ENCODE measurements around the gene PDE11A.

PDE11A gene

GRCh38 chr2:177658309-177658708 lies 414.3 kb downstream of the PDE11A start:
- DNase-seq: no peak

GRCh38 chr2:177651833-177652232 lies 420.7 kb downstream of the PDE11A start:
- DNase-seq: no peak

DNA sequence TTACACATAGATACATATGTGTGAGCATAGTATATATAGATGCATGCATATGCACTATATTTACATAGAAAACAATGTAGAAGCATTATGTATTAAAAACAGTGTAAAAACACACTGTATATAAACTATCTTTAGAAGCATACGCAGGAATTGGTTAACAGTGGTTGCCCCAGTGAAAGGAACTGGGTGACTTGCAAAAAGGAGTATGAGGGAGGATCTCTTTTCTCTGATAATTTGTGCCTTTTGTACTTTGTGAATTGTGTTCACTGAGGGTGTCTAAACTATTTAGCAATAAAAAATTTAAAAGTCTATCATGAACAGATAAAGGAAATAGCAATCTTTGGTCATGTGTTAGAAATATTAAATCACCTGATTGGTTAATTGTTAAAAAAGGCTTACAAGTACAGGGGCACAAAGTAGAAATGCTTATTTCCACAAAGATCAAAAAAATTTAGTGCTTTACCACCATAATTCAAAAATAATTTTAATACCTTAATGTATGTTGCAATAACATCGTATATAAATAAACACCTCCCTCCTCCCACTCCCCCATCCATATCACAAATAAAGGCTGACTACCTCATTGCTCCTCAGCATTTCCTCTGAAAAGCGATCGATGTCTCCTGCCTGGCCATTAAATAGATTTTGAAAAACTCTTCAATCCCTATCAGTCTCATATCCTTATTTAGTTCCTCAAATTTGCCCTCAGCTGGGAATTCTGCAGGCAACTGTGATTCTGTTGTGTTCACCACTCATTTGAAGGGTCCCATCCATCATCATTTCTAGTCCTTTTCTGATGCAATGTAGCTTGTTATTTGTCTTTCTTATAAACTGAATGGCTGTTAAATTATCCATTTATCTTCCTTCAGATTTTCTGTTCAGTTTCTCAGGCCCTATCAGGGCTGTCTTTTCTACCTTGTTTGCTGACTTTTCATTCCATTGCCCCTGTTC lies 422.7 kb downstream of the PDE11A start:
- DNase-seq: no peak

- no peak for DNase-seq
Measured at GRCh38 chr2:177646791-177647190, 425.8 kb downstream of the PDE11A start.

DNA sequence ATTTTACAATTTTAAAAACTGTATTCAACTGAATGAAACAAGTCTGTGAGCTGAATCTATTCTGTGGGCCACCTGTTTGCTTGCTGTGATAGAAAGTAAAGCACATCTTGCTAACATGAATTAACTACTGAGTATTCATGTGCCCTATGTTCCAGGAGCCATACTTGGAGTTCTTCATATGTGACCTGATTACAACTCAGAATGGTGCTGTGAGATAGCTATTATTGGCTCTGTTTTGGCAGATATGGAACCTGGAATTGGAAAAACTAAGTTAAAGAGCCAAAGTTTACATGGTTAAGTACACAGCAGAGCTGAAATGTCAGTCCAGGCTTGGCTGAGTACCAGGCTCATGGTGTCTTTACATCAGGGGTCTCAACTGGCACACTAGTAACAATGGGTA lies 426.3 kb downstream of the PDE11A start:
- peak; percentile 34 for DNase-seq

GRCh38 chr2:177641331-177641730 lies 431.2 kb downstream of the PDE11A start:
- no peak for DNase-seq

DNA sequence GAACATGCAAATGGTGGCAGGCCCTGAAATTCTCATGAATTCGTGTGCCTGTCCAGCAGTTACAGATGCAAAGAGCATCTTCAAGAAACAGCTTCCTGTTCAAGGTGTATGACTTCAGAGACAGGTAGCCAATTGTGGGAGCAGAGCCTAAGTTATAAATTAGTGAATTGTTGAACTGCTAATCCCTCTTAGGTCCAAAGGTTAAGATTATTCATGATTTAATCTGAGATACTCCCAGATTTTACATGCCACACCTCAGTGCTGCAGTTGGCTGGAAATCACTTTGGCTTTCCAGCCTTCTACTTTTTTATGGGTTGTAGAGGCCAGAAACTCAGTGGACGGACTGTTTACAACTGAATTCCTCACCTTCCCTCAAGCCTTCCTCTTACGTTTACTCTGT lies 432.2 kb downstream of the PDE11A start:
- DNase-seq: no peak

- peak; percentile 94 for DNase-seq
Measured at GRCh38 chr2:177639262-177639914, 433.2 kb downstream of the PDE11A start.

DNA sequence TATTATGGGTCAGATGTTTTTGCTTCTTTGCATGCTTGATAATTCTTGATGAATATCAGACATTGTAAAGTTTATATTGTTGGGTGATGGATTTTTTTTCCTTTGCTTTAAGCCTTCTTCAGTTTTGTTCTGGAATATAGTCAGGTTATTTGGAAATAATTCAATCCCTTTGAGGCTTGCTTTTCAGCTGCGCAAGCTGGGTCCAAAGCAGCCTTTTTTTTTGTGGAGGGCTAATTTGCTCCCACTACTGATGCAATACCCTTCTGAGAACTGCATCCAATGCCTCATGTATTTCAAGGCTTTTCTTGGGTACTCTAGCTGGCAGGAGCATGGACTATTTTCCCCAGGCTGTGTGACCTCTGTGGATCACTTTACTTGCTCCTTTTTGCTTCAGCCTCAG lies 434.1 kb downstream of the PDE11A start:
- no peak for DNase-seq

DNA sequence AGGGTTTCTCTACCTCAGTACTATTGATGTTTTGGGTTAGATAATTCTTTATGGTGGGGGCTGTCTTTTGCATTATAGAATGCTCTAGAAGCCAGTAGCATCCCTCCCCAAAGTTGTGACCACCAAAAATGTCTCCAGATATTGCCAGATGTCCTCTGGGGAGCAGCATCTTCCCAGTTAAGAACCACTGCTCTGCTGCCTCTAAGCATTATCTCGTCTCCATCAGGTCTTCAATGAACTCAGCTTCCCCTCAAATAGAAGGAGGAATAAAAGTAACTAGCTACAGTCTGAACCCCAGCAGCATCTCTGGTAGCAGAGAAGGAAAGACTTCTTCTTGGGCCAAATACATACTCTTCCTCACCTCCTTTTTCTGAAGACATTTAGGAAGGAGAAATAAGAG lies 435.9 kb downstream of the PDE11A start:
- DNase-seq: peak; percentile 51

GRCh38 chr2:177635696-177636095 lies 436.9 kb downstream of the PDE11A start:
- no peak for DNase-seq

GRCh38 chr2:177633910-177634294 lies 438.7 kb downstream of the PDE11A start:
- no peak for DNase-seq

DNA sequence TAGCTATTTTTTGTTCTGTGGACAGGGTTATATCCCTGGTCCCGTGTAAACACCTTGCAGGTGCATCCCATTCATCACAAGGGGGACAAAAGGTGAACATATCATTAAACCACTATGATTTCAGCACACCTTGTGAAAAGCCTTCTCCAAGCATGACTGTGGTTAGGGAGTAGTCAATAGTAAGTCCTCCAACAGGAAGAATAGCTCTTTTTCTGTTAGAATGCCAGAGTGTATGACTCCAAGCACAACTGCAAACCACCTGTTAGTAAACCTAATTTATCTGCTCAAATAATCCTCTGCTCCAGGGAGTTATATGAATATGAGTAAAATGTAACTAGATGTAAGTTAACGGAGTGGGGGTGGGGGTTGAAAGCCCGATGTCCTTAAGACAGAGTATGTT lies 439.5 kb downstream of the PDE11A start:
- DNase-seq: no peak

- no peak for DNase-seq
Measured at GRCh38 chr2:177631680-177632079, 440.9 kb downstream of the PDE11A start.

DNA sequence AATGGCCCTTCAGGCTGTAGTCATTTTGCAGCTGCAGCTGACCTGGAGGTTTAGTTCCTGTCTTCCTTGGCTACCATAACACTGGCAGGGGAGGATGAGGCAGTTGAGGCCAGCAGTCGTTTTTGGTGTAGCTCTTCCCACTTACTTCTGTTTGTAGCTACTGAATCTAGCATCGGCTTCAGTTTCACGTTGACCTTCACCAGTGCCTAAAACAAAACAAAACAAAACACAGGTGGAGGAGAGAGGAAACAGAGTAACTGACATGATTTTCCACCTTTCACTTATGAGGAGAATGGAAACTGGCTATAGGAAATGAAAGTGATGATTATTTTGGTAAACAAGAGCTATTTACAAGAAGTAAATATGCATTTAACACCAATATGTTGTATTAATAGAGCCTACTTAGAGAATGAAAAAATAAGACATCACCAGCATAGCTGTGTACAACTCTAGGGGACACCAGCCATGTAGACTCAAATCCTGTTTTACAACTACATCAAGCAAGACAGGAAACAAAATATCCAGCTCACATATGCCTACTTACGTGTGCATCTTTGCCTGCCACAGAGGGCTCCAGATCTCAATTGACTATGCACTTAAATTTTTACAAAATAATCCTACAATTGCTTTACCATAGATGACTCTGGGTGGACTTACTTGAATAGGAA lies 443.1 kb downstream of the PDE11A start:
- no peak for DNase-seq

GRCh38 chr2:177628831-177629230 lies 443.7 kb downstream of the PDE11A start:
- no peak for DNase-seq

DNA sequence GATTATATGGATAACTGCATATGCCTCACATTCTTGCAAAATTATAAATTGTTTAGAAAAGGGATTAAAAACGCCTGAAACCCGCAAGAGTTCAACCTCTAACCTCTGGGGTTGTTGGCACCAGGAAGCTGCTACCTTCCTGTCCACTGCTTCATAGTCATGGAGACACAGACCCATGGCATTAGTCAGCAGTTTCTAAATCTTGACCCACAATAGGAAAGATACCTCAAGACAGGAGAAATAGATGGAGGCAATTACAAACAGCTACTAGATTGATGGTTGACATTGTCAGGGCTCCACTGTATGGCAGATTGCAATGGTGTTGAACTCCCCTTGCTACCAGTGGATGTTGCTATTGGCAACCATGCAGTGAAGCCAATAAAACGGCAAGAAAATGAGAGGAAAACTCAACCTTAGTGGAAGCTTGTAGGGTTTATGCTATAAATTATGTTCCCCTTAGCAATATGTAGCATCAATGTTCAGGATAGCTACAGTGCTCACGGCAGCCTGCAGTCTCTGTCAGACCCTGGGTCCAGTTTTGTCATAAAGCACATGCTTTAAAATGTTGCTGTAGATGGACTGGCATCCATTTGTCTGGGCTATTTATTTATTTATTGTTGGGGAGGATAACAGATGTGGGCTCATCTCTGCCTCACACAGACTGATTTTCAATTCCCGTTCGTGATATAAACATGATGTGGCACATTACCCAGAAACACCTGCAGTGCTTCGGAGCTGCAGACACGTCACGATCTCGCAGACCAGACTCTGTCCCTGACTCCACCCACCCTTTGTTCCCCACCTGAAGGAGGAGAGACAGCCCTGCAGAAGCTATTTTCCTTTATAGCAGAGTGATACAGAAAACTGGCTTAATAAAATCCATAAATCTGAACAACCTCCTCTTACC lies 446.6 kb downstream of the PDE11A start:
- no peak for DNase-seq

DNA sequence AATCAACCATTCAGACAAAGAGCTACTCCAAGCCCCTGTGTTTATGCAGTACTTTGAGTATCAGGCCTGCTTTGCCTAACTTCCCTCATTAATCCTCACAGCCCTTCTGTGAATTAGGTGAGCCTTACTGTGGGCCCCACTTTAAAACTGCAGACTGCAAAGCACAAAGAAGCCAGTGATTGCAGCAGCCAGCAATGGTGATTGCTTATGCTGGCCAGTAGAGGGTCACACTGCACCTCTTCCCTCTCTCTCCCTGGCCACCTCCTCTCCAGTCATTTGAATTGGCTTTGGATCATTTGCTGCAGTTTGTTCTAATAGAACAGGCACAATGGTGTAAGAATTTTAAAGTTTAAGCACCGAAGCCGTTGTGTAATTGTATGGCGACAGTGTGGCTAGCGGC lies 450.1 kb downstream of the PDE11A start:
- DNase-seq: no peak

DNA sequence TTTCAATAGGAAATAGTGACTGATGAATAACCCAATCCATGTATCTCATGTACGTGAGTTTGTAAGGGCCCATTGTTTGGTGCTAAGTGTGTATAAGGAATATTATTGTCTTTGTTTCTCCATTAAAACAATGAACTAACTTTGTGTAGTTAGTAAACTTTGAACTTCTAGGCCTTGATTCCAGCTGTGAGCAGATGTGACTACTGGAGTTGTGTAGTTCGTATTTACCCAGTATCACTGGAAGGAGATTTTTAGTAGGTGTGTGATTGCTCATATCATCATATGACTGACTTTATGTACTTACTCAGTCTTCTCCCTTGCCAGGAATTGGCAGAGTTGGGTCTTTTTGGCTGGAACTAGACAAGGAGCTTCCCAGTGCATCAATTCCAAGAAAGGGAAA lies 452.6 kb downstream of the PDE11A start:
- DNase-seq: no peak

- DNase-seq: no peak
Measured at GRCh38 chr2:177619461-177619860, 453.1 kb downstream of the PDE11A start.

DNA sequence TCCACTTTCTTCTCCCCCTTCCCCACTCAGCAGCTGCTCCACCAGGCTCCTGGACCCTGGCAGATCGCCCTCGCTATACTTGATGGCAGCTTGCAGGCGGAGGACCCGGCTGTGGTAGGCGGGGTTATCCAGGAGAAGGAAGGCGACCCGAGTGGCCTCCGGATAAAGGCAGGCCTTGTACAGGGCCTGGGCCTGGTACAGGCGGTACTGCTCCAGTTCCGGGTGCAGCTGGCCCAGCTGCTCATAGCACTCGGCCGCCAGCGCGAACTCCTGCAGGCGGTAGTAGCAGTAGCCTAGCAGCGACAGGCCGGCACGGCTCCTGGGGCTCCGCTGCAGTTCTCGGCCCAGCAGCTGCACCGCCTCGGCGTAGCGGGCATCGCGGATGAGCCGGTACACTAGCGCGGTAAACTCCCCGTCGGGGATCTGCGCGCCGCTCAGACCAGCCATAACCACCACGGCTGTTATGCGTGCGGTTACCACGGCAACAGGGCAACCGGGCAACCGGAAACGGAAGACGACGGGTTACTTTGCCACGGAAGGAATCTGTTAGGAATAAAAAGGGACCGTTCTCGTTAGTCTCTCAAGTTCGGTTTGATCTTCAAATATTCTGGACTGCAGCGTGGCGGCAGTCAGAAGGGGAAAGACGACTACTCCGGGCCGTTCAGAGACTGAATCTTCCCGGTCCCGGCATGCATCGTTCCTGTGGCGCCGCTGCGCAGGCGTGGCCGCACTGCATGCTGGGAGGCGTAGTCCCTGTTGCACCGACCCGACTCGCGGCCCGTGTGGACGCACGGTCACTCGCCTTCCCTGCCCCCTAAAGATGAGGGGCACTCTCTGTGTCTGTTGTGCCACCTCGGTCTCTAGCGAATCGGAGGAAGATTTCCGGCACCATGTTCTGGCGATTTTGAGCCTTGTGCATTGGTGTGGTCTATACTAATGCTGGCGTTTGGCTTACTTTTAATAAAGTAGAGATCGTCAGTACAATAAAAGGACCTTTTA lies 454.0 kb downstream of the PDE11A start:
- peak; percentile 96 for DNase-seq

All from hematopoietic multipotent progenitor cell treated with erythropoietin and hydrocortisone succinate and interleukin-3 and kit ligand, for 6 days (in vitro differentiated cells).